HCT116 (cell line): ENCODE results near the gene RAB27A. TPM values are rescaled to one million over a fixed set of nuclear protein-coding genes. Genes with fewer than 3 reads are reported as not detected.

Experiments used
- ATAC-seq: fragments of 200-7000 bp; cut with Tn5 transposase; 2 replicates; pipeline ENCODE4 v1.9.1; 2020; ENCODE audit warnings: mild to moderate bottlenecking, moderate library complexity
- BruUV-seq: library from RNA; stranded (reverse); fragments of 400-500 nt; replicated peaks from 2 replicates; lab custom pipeline; 2021; lab: Mats Ljungman, UMichigan
- CTCF ChIA-PET: fragments of 300-600 bp; sonication (Branson Sonifier 250); formaldehyde crosslinking; loops from one replicate; lab custom pipeline; 2021; ENCODE audit warnings: antibody characterized with exemption; lab: Charles Lee
- POLR2A ChIA-PET: fragments of 300-600, 350-600 bp; sonication (Branson Sonifier 250); formaldehyde crosslinking; loops from one replicate; lab custom pipeline; 2021; ENCODE audit warnings: antibody characterized with exemption; lab: Charles Lee
- RAD21 ChIA-PET, 2 experiments: fragments of 300-600 bp; sonication (Branson Sonifier 250); formaldehyde crosslinking; loops; one replicate each; lab custom pipeline; 2023; ENCODE audit warnings: low total read pairs in 2 of 2; ENCODE audit not compliant: uncharacterized antibody in 2 of 2, unreplicated experiment in 2 of 2, low non-redundant PET in 1 of 2; lab: Charles Lee
- DNase-seq: peaks from one replicate; pipeline ENCODE4 v3.0.0-alpha.2; 2010; ENCODE audit warnings: low read depth, low spot score
- H2AFZ ChIP-seq: fragments of 200-600 bp; shearing (Covaris generic), sonication (generic); 2 replicates; pipeline ENCODE4 v1.6.1; 2017; ENCODE audit warnings: low read depth, mixed run types, mixed read lengths, antibody characterized with exemption, low read length; ENCODE audit not compliant: poor library complexity, severe bottlenecking
- H3K27ac ChIP-seq: 2 replicates; pipeline ENCODE4 v1.5.1; 2012; ENCODE audit warnings: low read depth, low read length
- H3K27me3 ChIP-seq: fragments of 200-600 bp; sonication (generic); 2 replicates; pipeline ENCODE4 v1.6.1; 2016; ENCODE audit warnings: mixed run types, low read length, mixed read lengths; ENCODE audit not compliant: insufficient read depth
- H3K36me3 ChIP-seq, 2 experiments: fragments of 200-500 bp in 1 of 2; fragments of 200-600 bp in 1 of 2; sonication (Bioruptor generic) in 1 of 2; sonication (generic) in 1 of 2; 2 replicates each; pipeline versions ENCODE4 v1.5.1 to v1.6.1; 2014 to 2016; ENCODE audit warnings: low read length in 2 of 2, inconsistent platforms in 1 of 2, mixed read lengths in 1 of 2, mixed run types in 1 of 2; ENCODE audit not compliant: insufficient read depth in 2 of 2, control insufficient read depth in 1 of 2
- H3K4me1 ChIP-seq, 2 experiments: fragments of 200-600 bp in 1 of 2; sonication (generic) in 1 of 2; 2 replicates each; pipeline versions ENCODE4 v1.5.1 to v1.6.1; 2012 to 2017; ENCODE audit warnings: low read length in 2 of 2, inconsistent platforms in 1 of 2, mild to moderate bottlenecking in 1 of 2, mixed read lengths in 1 of 2, mixed run types in 1 of 2, moderate library complexity in 1 of 2; ENCODE audit not compliant: insufficient read depth in 2 of 2, control insufficient read depth in 1 of 2
- H3K4me2 ChIP-seq: fragments of 200-600 bp; sonication (generic); 2 replicates; pipeline ENCODE4 v1.6.1; 2017; ENCODE audit warnings: mixed run types, low read length, mixed read lengths
- H3K4me3 ChIP-seq, 2 experiments: fragments of 200-600 bp in 1 of 2; sonication (generic) in 1 of 2; replicated peaks in 1 of 2; 2 replicates each; pipeline ENCODE4 v1.5.1; 2011 to 2016; ENCODE audit warnings: low read length in 2 of 2, control low read depth in 1 of 2, low read depth in 1 of 2, mild to moderate bottlenecking in 1 of 2, mixed read lengths in 1 of 2, mixed run types in 1 of 2
- H3K79me2 ChIP-seq: fragments of 200-600 bp; sonication (generic); 2 replicates; pipeline ENCODE4 v1.6.1; 2017; ENCODE audit warnings: mild to moderate bottlenecking, mixed run types, low read length, moderate library complexity, mixed read lengths; ENCODE audit not compliant: insufficient read depth
- H3K9ac ChIP-seq: fragments of 200-600 bp; sonication (generic); 2 replicates; pipeline ENCODE4 v1.6.1; 2016; ENCODE audit warnings: low read length, mixed read lengths
- H3K9me2 ChIP-seq: fragments of 200-600 bp; sonication (generic), shearing (Covaris generic); 2 replicates; pipeline ENCODE4 v1.6.1; 2017; ENCODE audit warnings: mixed run types, mild to moderate bottlenecking, moderate library complexity; ENCODE audit not compliant: insufficient read depth
- H3K9me3 ChIP-seq, 2 experiments: fragments of 200-500 bp in 1 of 2; fragments of 200-600 bp in 1 of 2; sonication (Bioruptor generic) in 1 of 2; sonication (generic) in 1 of 2; 2 replicates each; pipeline ENCODE4 v1.6.1; 2014 to 2017; ENCODE audit warnings: low read length in 2 of 2, mixed read lengths in 2 of 2, inconsistent platforms in 1 of 2, low read depth in 1 of 2, mild to moderate bottlenecking in 1 of 2, mixed run types in 1 of 2, moderate library complexity in 1 of 2; ENCODE audit not compliant: control insufficient read depth in 1 of 2, insufficient read depth in 1 of 2
- H4K20me1 ChIP-seq: fragments of 200-600 bp; sonication (generic), shearing (Covaris generic); 2 replicates; pipeline ENCODE4 v1.6.1; 2017; ENCODE audit warnings: mixed run types, mild to moderate bottlenecking, moderate library complexity; ENCODE audit not compliant: insufficient read depth
- CEBPB ChIP-seq: IDR thresholded peaks from 2 replicates; pipeline ENCODE4 v1.6.1; 2012; ENCODE audit warnings: low read depth
- ELF1 ChIP-seq: IDR thresholded peaks from 2 replicates; pipeline ENCODE4 v1.6.1; 2012; ENCODE audit warnings: low read depth, borderline replicate concordance
- EZH2phosphoT487 ChIP-seq: fragments of 200-600 bp; IDR thresholded peaks from 2 replicates; pipeline ENCODE4 v1.6.1; 2018; ENCODE audit warnings: antibody characterized with exemption, borderline replicate concordance
- FOSL1 ChIP-seq: IDR thresholded peaks from 2 replicates; pipeline ENCODE4 v1.6.1; 2012; ENCODE audit warnings: low read depth
- MAX ChIP-seq: IDR thresholded peaks from 2 replicates; pipeline ENCODE4 v1.6.1; 2012
- POLR2A ChIP-seq: IDR thresholded peaks from 2 replicates; pipeline ENCODE4 v1.7.0; 2011; ENCODE audit warnings: borderline replicate concordance; ENCODE audit not compliant: insufficient read depth, insufficient read length; ENCODE audit errors: extremely low read depth
- RAD21 ChIP-seq: IDR thresholded peaks from 2 replicates; pipeline ENCODE4 v1.6.1; 2012; ENCODE audit warnings: low read depth, mild to moderate bottlenecking
- REST ChIP-seq: IDR thresholded peaks from 2 replicates; pipeline ENCODE4 v1.6.1; 2012; ENCODE audit warnings: low read depth
- SP1 ChIP-seq: IDR thresholded peaks from 2 replicates; pipeline ENCODE4 v1.6.1; 2012; ENCODE audit warnings: low read depth
- TCF7L2 ChIP-seq: IDR thresholded peaks from 2 replicates; pipeline ENCODE4 v1.7.0; 2011; ENCODE audit warnings: borderline replicate concordance, inconsistent platforms; ENCODE audit not compliant: insufficient read depth, insufficient read length; ENCODE audit errors: extremely low read depth
- ZBTB33 ChIP-seq: IDR thresholded peaks from 2 replicates; pipeline ENCODE4 v1.6.1; 2011; ENCODE audit warnings: mild to moderate bottlenecking, low read length, moderate library complexity; ENCODE audit not compliant: insufficient replicate concordance; ENCODE audit errors: extremely low read depth
- ZFX ChIP-seq: fragments of 450-650 bp; IDR thresholded peaks from 2 replicates; pipeline ENCODE4 v1.6.1; 2017
- intact Hi-C: fragments of 100-400 bp; cut with micrococcal nuclease; formaldehyde crosslinking; loops from 2 replicates; pipeline ENCODE4 v1.10.0; 2022
- total RNA-seq: library from RNA; stranded (reverse); gene quantifications from one replicate; pipeline ENCODE4 v1.2.1, GENCODE V29; 2021; ENCODE audit not compliant: unreplicated experiment
- TF ChIP-seq, protein P1 (sequence below): IDR thresholded peaks from 2 replicates; pipeline ENCODE4 v1.6.1; 2012
- TF ChIP-seq, protein P2 (sequence below), 3 experiments: fragments of 200-600 bp in 1 of 3; sonication (generic) in 1 of 3; IDR thresholded peaks in 2 of 3; conservative IDR thresholded peaks in 1 of 3; 2 replicates each; pipeline ENCODE4 v1.5.1; 2012 to 2017; ENCODE audit warnings: low read depth in 2 of 3, low read length in 2 of 3, antibody characterized with exemption in 1 of 3, borderline replicate concordance in 1 of 3, control low read depth in 1 of 3, mild to moderate bottlenecking in 1 of 3, mixed read lengths in 1 of 3, mixed run types in 1 of 3, moderate library complexity in 1 of 3; ENCODE audit not compliant: insufficient read depth in 1 of 3

Gene RAB27A
- total RNA-seq, 1 experiment from 2014 or later, result 8.8 TPM

- no peaks in the 10 kb centered on the region for H3K9me3 ChIP-seq
- ATAC-seq (no peak), DNase-seq (no peak)
- H2AFZ ChIP-seq, result no peak overlapping the region
- no peaks in the 10 kb centered on the region for H3K9me2 ChIP-seq
- ChIA-PET CTCF (interaction anchor here (2.3 kb wide), 1 partner anchor 16 kb away, joined by 9 read pairs; no protein-coding TSS in a partner anchor), POLR2A (interaction anchor here (1.6 kb wide), 1 partner anchor 13 kb away, joined by 5 read pairs; the partner anchor contains the start of gene RSL24D1), RAD21 (no interaction called here)
- peaks cover 25% of the 10 kb centered on the region; the same call in 1 of the 2 replicates for H4K20me1 ChIP-seq
- TF ChIP-seq, protein P1, sequence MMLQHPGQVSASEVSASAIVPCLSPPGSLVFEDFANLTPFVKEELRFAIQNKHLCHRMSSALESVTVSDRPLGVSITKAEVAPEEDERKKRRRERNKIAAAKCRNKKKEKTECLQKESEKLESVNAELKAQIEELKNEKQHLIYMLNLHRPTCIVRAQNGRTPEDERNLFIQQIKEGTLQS, result no peak
- TF ChIP-seq RAD21 (no peak), MAX (no peak), FOSL1 (no peak), ELF1 (no peak), TCF7L2 (no peak), REST (no peak), EZH2phosphoT487 (no peak), ZFX (no peak), ZBTB33 (no peak), CEBPB (no peak), SP1 (no peak), POLR2A (no peak)
- TF ChIP-seq, protein P2, sequence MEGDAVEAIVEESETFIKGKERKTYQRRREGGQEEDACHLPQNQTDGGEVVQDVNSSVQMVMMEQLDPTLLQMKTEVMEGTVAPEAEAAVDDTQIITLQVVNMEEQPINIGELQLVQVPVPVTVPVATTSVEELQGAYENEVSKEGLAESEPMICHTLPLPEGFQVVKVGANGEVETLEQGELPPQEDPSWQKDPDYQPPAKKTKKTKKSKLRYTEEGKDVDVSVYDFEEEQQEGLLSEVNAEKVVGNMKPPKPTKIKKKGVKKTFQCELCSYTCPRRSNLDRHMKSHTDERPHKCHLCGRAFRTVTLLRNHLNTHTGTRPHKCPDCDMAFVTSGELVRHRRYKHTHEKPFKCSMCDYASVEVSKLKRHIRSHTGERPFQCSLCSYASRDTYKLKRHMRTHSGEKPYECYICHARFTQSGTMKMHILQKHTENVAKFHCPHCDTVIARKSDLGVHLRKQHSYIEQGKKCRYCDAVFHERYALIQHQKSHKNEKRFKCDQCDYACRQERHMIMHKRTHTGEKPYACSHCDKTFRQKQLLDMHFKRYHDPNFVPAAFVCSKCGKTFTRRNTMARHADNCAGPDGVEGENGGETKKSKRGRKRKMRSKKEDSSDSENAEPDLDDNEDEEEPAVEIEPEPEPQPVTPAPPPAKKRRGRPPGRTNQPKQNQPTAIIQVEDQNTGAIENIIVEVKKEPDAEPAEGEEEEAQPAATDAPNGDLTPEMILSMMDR (IDR thresholded peaks at IDR 0.05 in 2 of 3, conservative IDR thresholded peaks at IDR 0.05 in 1 of 3; ENCODE audit: borderline replicate concordance in 1 of 3, insufficient read depth in 1 of 3, low read depth in 2 of 3, low read length in 2 of 3), result no peak
- no peak overlapping the region for H3K4me2 ChIP-seq
- peaks cover 61% of the 10 kb centered on the region for H3K79me2 ChIP-seq
- no peaks in the 10 kb centered on the region for H3K27me3 ChIP-seq
- no peak overlapping the region for H3K27ac ChIP-seq
- no peaks in the 10 kb centered on the region for H3K4me1 ChIP-seq
- no peak overlapping the region for H3K9ac ChIP-seq
- H3K36me3 ChIP-seq, result peaks cover 52 to 56% of the 10 kb centered on the region in 2 experiments
- no TSS peak for BruUV-seq
- no peak overlapping the region for H3K4me3 ChIP-seq
- intact Hi-C loops, result no loop called here
Observed at GRCh38 chr15:55183679-55184078, 105.9 kb downstream of the RAB27A start.
